HPDE6-E6E7 (cell line): Measurements from ENCODE around the gene NCSTN.

Experiments
- DNase-seq: peaks from one replicate; pipeline ENCODE4 v3.0.0; 2011; ENCODE audit warnings: missing footprints; ENCODE audit errors: extremely low spot score

NCSTN gene

GRCh38 chr1:160342953-160343869 lies at the start of gene NCSTN, which contains the start of gene COPA:
Gene NCSTN, plus strand, starts transcription at chr1:160343383. Its CDS starts 14 bp downstream, at chr1:160343397.
Gene COPA, minus strand, starts transcription at chr1:160343250. Its CDS starts 80 bp downstream, at chr1:160343170.
- peak; percentile 91 for DNase-seq

DNA sequence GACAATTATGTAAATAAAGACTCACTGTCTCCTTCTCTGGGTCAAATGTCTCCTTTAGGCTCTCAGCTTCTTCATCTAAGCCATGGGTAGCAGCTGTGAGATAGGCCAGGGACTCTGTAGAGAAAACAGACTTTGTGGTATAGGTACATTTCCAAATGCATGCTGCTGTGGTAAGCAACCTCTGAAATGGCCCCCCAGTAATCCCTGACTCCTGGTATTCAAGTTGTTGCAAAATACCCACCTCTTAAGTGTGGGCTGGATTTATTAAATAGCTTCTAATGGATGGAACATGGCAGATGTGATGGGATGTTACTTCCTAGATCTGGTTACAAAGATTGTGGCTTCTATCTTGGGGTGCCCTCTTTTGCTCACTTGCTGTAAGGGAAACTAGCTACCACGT lies 47.1 kb upstream of the NCSTN start:
- no peak for DNase-seq

DNA sequence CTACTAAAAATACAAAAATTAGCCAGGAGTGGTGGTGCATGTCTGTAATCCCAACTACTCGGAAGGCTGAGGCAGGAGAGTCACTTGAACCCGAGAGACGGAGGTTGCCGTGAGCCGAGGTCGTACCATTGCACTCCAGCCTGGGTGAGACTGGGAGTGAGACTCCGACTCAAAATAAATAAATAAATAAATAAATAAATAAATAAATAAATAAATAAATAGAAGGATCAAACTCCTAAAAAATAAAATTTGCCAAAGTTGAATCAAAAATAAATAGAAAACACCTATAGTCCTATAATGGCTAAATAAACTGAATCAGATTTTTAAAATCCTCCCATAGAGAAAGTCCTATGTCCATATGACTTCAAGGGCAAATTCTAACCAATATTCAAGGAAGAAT lies 43.0 kb upstream of the NCSTN start:
- DNase-seq: no peak

- no peak for DNase-seq
Measured at GRCh38 chr1:160307118-160307791, 35.9 kb upstream of the NCSTN start.

DNA sequence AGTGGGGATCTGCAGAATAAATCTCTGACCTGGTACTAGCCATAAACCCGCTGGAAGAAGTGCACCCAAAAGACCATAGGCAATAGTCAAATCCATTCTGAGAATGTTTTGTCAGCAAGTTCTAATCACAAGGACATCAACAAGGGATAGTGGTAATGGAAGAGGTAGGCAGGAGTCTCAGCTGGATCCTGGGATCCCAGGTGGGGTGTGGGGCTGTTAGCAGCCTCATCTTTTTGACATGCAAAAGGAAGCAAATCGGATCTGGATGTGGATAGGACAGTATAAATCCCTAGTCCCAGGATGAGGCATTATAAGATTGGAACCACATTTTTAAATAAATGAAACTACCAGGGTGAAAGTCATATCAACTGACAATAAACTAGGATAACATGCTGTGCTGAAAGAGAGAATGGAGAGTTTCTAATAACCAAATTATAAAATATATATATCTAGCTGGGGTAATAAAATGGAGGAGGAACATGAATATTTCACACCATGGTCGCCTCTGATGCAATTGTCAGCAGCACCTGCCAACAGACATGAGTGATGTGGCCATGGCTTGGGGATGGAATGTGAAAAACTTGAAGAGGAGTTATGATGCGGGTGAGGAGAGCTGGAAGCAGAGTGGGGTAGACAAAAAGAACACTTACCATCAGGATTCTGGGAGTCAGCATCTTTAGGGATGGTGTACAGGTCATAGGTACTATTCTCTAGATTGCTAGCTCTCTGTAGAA lies 34.6 kb upstream of the NCSTN start:
- no peak for DNase-seq

GRCh38 chr1:160309185-160309557 lies 34.0 kb upstream of the NCSTN start:
- no peak for DNase-seq

- DNase-seq: no peak
Measured at GRCh38 chr1:160309571-160309970, 33.6 kb upstream of the NCSTN start.

DNA sequence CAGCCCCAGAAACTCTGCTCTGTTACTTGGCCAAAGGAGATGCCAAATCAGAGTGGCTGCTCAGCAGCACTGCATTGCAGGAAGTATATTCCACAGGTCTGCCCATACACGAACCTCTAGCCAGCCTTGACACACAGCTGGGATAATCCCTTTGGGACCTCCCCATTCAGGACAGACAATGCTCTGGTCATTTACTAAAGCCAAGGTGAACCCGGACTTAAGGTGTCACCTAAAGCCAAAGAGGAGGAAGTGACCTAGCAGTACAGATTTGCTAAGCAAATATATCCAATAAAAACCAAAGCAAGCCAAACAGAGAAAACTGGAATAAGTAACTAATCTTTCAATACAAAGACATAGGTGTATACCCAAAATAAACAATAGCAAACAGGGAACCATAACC lies 27.8 kb upstream of the NCSTN start:
- DNase-seq: no peak

GRCh38 chr1:160322831-160323230 lies 20.4 kb upstream of the NCSTN start:
- no peak for DNase-seq

- no peak for DNase-seq
Measured at GRCh38 chr1:160325252-160325651, 17.9 kb upstream of the NCSTN start.

- no peak for DNase-seq
Measured at GRCh38 chr1:160326418-160326817, 16.8 kb upstream of the NCSTN start.

GRCh38 chr1:160328184-160328583 lies 15.0 kb upstream of the NCSTN start:
- DNase-seq: no peak

GRCh38 chr1:160330119-160330518 lies 13.1 kb upstream of the NCSTN start:
- no peak for DNase-seq

DNA sequence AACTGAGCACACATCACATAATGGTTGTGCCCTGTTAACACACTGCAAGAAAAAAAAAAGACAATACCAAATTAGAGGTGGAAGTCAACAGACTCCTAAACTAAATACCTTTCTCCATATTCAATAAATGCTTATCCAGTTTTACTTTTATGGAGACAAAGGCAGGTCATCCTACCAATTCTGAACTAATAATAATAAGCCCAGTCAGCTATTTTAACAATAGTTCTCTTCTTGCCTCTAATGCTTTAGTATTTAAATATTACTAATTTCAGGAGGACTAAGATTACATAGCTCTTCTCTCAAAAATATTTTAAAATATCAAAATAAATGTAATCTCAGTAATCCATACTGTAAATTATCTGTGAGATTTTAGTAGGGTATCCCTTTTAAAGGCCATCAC lies 10.7 kb upstream of the NCSTN start:
- DNase-seq: no peak

DNA sequence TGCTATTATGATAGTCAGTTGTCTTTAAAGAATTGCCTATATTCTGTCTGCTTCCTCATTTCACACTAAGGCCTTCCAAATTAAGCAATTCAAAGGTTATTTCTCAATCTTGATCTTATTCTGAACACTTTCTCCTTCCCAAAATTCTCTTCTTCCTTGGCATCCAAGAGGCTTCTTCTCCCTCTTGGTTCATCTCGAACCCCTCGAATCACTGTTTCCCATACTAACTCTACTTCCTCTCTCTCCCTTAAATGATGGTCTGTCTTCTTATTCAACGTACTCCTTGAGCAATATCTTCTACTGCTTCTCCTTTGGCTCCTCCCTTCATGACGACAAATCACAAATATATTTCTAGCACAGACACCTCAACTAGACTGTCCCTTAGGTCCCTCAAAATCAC lies 4.6 kb upstream of the NCSTN start:
- DNase-seq: no peak

- no peak for DNase-seq
Measured at GRCh38 chr1:160340146-160340545, 3.0 kb upstream of the NCSTN start.

GRCh38 chr1:160340866-160341265 lies 2.3 kb upstream of the NCSTN start:
- no peak for DNase-seq

GRCh38 chr1:160342526-160342925 lies 657 bp upstream of the NCSTN start:
- no peak for DNase-seq

DNA sequence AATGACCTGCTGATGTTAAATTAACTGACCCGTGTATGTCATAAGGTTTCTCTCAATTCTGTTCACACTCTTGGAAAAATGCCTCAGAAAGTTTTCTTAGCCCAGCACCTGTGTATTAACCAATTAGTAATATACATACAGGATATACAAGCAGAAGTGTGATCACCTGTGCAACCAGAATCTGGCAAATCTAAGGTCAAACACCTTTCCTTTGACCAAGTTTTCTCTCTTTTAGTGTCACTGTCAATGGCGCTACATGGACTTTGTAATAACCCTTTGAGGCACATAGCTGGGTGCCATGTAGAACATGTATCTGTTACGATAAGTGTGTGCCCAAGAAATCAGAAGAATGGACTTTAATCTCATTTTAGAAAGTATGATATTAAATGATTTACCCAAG lies 1.1 kb downstream of the NCSTN start:
- DNase-seq: no peak

DNA sequence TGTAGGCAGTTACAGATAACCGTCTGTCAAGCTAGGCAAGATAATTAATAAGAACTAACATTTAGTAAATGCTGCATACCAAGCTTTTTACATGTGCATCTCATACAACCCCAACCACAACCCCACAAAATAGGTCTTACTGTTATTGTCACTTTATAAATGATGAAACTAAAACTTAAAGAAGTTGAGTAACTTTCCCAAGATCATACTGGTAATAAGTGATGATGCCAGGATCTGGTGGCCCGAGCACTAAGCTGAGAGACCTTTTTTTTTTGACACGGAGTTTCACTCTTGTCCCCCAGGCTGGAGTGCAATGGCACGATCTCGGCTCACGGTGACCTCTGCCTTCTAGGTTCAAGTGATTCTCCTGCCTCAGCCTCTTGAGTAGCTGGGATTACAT lies 1.8 kb downstream of the NCSTN start:
- no peak for DNase-seq

DNA sequence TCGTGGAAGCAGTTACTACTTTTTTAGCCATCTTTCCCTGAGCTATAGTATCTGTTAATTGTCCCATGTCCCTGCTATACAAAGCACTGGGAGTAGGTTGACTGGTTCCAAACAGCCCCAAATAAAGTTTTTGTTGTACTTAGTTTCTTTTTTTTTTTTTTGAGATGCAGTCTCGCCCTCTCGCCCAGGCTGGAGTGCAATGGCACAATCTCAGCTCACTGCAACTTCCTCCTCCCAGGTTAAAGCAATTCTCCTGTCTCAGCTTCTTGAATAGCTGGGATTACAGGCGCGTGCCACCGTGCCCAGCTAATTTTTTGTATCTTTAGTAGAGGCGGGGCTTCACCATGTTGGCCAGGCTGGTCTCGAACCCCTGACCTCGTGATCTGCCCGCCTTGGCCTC lies 3.3 kb downstream of the NCSTN start:
- no peak for DNase-seq

- no peak for DNase-seq
Measured at GRCh38 chr1:160346958-160347357, 3.8 kb downstream of the NCSTN start.
